Ramos (cell line): ENCODE data around the gene MYH7B.

Source experiments
- in situ Hi-C: fragments of 300-500 bp; cut with MboI; formaldehyde crosslinking; loops from one replicate; pipeline ENCODE4 v1.14.3; 2022; ENCODE audit warnings: low sequenced_read_pairs; ENCODE audit not compliant: unreplicated experiment

MYH7B gene

GRCh38 chr20:34955231-34956040, at the start of gene MYH7B, which contains the start of gene GSS:
Gene MYH7B (plus strand): TSS chr20:34955868. CDS start chr20:34978006, 22,138 bp downstream.
Gene GSS (minus strand): TSS chr20:34955806. CDS start chr20:34951852, 3,954 bp downstream.
- in situ Hi-C loops: loop anchor here (5.0 kb wide), 1 partner anchor 83 kb away; the partner anchor contains the start of gene GGT7

- in situ Hi-C loops: no loop called here
Observed at GRCh38 chr20:34907616-34908469, 47.8 kb upstream of the MYH7B start.

GRCh38 chr20:34915131-34915530, 40.5 kb upstream of the MYH7B start:
- in situ Hi-C loops: no loop called here

DNA sequence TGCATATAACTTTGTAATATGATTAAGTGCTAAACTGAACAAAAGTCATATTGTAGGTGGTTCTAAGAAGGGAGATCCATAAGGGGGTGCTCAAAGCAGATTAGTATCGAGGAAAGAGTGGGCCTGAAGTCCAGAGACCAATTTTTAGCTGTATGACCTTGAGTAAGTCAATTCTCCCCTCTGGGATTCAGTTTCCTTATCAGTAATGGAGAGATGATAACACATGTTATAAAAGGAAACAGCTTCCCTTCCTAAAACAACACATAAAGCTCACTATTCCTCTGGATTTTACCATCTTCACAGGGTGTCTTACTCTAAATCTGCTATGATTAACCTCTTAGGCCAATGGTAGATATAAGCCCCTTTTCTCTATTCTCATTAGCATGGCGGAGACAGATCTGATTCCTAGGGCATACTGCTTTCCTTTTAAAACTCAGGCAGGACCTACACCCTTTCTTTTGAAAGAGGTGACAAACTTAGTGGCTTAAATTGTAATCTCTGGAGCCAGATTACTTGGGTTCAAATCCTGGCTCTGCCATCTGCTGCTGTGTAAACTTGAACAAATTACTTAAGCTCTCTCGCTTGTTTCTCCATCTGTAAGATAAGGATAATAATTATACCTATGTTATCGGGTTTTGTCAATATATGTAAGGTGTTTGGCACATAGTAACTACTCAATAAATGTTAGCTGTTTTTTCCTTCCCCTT, 39.8 kb upstream of the MYH7B start:
- in situ Hi-C loops: no loop called here

DNA sequence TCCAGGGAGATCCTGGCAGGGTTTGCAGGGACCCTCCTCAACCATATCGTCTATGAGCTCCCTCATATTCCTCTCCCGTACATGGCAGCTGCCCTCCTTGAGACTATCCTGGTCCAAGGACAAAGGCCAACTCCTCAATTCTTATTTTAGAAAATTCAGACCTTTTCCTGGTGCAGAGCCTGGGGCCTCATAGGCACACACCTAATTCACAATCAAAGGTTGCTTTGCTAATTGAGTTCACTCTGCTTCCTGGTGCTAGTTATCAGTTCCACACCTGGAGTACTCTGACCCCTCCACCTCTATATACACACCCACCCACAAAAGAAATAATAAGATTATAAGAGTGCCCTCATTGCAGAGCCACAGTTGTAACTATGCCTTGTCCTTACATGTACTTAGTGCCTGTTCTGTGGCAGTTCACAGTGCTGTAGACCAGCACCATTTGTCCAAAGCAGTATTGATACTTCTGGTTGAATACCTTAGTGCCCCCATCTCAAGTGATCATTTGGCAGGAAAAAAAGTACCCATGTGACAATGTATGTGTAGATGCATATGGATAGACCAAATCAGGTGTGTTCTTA, 38.8 kb upstream of the MYH7B start:
- in situ Hi-C loops: no loop called here

DNA sequence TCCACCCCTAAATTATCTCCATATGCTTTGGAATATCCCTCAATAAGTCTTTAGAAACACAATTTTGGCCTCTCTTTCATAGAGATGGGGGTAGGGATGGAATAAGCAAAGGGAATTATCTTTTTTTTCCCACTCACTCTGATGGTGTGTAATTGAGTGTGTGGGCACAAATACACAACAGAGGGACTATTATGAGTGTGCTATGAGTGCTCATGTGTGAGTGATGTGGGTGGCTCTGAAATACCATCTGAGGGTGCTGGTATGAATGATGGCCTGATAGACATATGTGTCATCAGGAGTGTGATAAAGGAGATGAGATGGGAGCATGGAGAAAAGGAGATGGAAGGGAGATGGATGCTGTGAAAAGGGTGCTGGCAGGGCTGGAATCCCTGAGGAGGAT, 35.6 kb upstream of the MYH7B start:
- in situ Hi-C loops: no loop called here

DNA sequence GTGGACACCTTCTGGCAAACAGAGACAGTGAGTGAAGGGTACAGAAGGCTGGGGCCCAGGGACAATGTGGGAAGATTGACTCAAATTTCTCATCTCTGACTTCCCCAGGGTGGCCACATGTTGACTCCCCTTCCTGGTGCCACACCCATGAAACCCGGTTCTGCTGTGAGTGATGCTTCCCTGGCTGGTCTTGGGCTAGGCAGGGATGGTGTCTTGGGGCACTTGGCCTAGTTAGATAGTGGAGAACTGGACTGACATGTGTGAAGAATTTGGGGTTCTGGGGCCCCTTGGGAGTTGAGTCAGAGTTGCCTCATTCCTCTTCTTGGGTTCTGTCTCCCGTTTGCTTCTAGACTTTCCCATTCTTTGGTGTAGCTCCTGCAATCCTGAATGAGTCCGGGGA, 34.2 kb upstream of the MYH7B start:
- in situ Hi-C loops: no loop called here

DNA sequence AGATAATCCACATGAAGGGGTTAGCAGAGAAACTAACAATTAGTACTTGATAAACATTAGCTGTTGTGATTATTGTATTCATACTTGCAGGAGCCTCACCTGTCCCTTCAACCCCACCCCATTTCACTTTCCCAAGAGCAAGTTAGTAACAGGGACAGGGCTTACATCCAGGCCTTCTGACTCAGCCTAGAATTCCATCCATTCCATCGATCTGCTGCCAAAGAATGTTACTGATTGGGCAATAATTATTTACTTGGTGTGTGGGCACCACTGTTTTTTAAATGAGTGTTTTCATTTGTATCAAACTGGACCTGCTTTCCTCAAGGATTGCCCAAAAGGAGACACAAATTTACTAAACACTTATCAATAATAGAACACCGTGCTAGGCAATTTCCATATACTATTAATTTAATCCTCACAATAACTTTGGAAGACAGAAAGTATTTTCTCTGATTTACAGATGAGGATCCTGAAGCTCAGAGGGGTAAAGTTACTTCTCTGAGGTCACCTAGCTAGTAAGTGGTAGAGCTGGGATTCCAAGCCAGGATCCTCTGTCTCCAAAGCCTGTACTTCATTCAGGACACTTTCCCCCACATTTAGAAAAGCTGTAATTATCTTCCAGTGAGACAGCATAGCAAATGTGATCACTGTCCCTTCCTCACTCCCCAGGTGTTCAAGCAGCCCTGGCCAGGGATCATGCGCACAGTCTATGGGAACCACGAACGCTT, 32.9 kb upstream of the MYH7B start:
- in situ Hi-C loops: no loop called here

DNA sequence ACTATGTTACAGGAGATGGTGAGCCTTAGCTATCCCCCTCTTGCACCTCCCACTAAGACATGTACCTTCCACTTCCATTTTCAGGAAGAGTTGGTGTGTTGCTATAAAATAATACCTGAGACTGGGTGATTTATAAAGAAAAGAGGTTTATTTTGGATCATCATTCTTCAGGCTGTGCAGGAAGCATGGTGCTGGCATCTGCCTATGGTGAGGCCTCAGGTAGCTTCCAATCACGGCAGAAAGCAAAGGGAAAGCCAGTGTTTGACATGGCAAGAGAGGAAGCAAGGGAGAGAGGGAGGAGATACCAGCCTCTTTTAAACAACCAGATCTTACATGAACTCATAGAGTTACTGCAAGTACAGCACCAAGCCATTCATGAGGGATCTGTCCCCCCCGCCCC, 32.3 kb upstream of the MYH7B start:
- in situ Hi-C loops: no loop called here

- in situ Hi-C loops: no loop called here
Observed at GRCh38 chr20:34925341-34925740, 30.3 kb upstream of the MYH7B start.

- in situ Hi-C loops: no loop called here
Observed at GRCh38 chr20:34925981-34926380, 29.7 kb upstream of the MYH7B start.

- in situ Hi-C loops: no loop called here
Observed at GRCh38 chr20:34926581-34926980, 29.1 kb upstream of the MYH7B start.

GRCh38 chr20:34927736-34928135, 27.9 kb upstream of the MYH7B start:
- in situ Hi-C loops: no loop called here

GRCh38 chr20:34928411-34928810, 27.3 kb upstream of the MYH7B start:
- in situ Hi-C loops: no loop called here

- in situ Hi-C loops: no loop called here
Observed at GRCh38 chr20:34931771-34932170, 23.9 kb upstream of the MYH7B start.

DNA sequence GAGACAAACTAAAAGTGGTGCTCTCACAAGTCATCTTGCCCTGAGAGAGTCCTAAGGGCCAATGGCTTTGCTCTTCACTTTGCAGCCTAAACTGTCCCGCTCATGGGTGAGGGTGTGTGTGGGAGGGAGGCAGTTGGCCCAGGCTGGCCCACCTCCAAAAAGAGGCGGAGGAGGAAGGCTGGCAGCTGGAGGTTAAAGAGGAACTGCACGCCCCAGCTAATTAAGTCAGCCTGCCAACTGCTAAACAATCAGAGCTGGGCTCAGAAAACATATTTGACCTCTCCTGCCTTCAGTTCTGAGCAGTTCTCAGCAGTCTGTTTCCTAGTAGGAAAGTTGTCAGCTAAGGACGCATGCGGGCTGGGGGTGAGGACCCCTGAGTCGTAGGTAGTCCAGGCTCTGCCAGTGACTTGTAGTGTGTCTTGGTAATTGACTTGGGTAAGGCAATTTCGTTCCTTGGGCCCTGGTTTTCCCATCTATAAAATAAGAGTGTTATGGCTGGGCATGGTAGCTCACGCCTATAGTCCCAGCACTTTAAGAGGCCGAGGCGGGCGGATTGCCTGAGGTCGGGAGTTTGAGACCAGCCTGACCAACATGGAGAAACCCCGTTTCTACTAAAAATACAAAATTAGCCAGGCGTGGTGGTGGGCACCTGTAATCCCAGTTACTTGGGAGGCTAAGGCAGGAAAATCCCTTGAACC, 17.1 kb upstream of the MYH7B start:
- in situ Hi-C loops: no loop called here

DNA sequence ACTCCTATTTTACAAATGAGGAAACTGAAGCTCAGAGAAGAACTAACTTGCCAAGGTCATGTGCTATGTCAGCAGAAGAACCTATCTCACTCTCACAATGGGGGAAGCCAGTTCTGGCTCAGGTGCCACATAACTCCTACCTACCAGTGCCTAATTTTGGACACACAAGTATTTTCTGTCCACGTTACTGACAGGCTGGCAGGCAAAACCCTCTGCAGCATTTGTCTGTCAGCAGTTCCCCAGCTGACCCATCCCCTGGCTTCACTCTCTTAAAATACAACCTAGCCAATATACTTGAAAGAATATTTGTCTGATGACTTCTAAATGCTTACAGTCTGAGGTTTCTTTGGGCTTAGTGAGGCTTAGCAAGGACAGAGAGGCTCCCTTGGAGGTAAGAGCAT, 15.6 kb upstream of the MYH7B start:
- in situ Hi-C loops: no loop called here

- in situ Hi-C loops: no loop called here
Observed at GRCh38 chr20:34941226-34941625, 14.4 kb upstream of the MYH7B start.

DNA sequence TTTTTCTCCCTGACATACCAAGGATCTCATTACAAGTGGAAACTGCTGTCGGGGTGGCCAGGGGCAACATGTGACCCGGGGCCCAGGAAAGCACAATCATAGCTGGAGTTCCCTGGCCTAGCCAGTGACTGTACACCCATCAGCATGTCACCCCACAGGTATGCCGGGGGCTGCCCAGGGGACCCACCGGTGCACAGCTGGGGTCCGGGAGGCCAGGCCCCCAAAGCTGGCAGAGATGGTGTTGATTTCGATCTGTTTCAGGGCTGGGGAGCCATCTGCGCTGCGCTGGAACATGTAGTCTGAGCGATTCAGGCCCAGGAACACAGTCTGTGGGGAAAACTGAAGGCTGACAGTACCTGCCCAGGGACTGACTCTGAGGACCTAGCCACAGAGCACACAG, 13.4 kb upstream of the MYH7B start:
- in situ Hi-C loops: no loop called here
